ENCODE results near the gene TTC7B. TPM values are rescaled to one million over a fixed set of nuclear protein-coding genes. Genes with fewer than 3 reads are reported as not detected.

TTC7B gene
- polyA plus RNA-seq, 1 donor from 2014 or later, result 19.9 TPM

DNA sequence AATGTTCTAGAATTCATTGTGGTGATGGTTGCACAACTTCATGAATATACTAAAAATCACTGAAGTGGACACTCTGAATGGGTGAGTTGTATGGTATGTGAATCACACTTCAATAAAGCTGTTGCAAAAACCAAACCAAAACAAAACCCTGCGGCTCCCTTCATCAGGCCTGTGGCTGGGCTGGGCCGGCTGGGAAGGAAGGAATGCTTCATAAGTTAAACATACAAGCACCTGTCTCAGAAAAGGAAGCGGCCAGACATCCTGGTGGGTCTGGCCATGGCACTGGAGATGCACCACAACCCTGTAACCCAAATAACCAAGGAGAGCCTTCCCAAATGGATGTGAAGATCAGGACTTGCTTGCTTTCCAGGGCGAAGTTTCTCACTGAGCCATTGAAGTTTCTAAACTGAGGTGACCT lies 34.9 kb downstream of the TTC7B start:
- no peaks in the 10 kb centered on the region for H3F3A ChIP-seq (ENCODE audit: insufficient read depth, low read length, poor library complexity, severe bottlenecking)
- H3K36me3 ChIP-seq (ENCODE audit: insufficient read depth, low read length), result no peaks in the 10 kb centered on the region
- H3K9me2 ChIP-seq (ENCODE audit: insufficient read depth, low read length), result no peaks in the 10 kb centered on the region
- H3K27ac ChIP-seq (ENCODE audit: low read length), result no peak overlapping the region
- H3K27me3 ChIP-seq (ENCODE audit: insufficient read depth, low read depth, low read length), result no peaks in the 10 kb centered on the region
- no peaks in the 10 kb centered on the region for H3K9me3 ChIP-seq (ENCODE audit: low read length)
- H3K9ac ChIP-seq (ENCODE audit: low read length), result no peak overlapping the region
- H2AFZ ChIP-seq (ENCODE audit: low read depth, low read length), result no peak overlapping the region
- no peak for TF ChIP-seq EP300 (conservative IDR thresholded peaks at IDR 0.05; ENCODE audit: poor library complexity, severe bottlenecking)
- TF ChIP-seq EZH2 (IDR thresholded peaks at IDR 0.05; ENCODE audit: borderline replicate concordance, insufficient read depth, low read length, poor library complexity, severe bottlenecking), result no peak
- no peak for TF ChIP-seq RAD21 (conservative IDR thresholded peaks at IDR 0.05)
- no peak for TF ChIP-seq SMC3 (conservative IDR thresholded peaks at IDR 0.05; ENCODE audit: poor library complexity)
- TF ChIP-seq, protein P1, sequence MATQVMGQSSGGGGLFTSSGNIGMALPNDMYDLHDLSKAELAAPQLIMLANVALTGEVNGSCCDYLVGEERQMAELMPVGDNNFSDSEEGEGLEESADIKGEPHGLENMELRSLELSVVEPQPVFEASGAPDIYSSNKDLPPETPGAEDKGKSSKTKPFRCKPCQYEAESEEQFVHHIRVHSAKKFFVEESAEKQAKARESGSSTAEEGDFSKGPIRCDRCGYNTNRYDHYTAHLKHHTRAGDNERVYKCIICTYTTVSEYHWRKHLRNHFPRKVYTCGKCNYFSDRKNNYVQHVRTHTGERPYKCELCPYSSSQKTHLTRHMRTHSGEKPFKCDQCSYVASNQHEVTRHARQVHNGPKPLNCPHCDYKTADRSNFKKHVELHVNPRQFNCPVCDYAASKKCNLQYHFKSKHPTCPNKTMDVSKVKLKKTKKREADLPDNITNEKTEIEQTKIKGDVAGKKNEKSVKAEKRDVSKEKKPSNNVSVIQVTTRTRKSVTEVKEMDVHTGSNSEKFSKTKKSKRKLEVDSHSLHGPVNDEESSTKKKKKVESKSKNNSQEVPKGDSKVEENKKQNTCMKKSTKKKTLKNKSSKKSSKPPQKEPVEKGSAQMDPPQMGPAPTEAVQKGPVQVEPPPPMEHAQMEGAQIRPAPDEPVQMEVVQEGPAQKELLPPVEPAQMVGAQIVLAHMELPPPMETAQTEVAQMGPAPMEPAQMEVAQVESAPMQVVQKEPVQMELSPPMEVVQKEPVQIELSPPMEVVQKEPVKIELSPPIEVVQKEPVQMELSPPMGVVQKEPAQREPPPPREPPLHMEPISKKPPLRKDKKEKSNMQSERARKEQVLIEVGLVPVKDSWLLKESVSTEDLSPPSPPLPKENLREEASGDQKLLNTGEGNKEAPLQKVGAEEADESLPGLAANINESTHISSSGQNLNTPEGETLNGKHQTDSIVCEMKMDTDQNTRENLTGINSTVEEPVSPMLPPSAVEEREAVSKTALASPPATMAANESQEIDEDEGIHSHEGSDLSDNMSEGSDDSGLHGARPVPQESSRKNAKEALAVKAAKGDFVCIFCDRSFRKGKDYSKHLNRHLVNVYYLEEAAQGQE (IDR thresholded peaks at IDR 0.05; ENCODE audit: borderline replicate concordance), result no peak
- no peak for TF ChIP-seq MXI1 (conservative IDR thresholded peaks at IDR 0.05; ENCODE audit: poor library complexity, severe bottlenecking)
- H4K20me1 ChIP-seq (ENCODE audit: insufficient read depth), result no peaks in the 10 kb centered on the region
- no peak overlapping the region for H3K4me2 ChIP-seq (ENCODE audit: low read length)
- no peak overlapping the region for H3K4me3 ChIP-seq (ENCODE audit: low read length)
- H3K79me2 ChIP-seq (replicated peaks; ENCODE audit: insufficient read depth, low read length), result no peaks in the 10 kb centered on the region

DNA sequence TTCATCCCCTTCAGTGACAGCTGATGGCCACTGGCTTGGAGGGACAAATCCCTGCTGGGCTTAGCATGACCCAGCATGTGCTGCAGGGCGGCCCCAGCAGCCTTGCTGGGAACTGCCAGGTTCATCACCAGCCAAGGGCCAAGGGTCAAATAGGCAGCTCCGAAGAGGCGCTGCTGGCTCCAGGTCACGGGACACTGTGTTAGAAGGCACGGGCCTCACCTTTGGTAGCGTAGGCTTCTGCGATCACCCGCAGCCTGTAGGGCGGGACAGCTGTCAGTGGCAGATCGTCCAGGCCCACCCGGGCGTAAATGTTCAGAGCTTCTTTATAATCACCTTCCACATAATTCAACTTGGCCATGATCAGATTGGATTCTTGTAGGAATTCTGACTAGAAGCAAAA lies 35.7 kb downstream of the TTC7B start:
- no peaks in the 10 kb centered on the region for H3K36me3 ChIP-seq (ENCODE audit: insufficient read depth, low read length)
- no peaks in the 10 kb centered on the region for H3F3A ChIP-seq (ENCODE audit: insufficient read depth, low read length, poor library complexity, severe bottlenecking)
- no peaks in the 10 kb centered on the region for H4K20me1 ChIP-seq (ENCODE audit: insufficient read depth)
- no peaks in the 10 kb centered on the region for H3K9me3 ChIP-seq (ENCODE audit: low read length)
- H3K9ac ChIP-seq (ENCODE audit: low read length), result no peak overlapping the region
- no peak overlapping the region for H2AFZ ChIP-seq (ENCODE audit: low read depth, low read length)
- no peaks in the 10 kb centered on the region for H3K9me2 ChIP-seq (ENCODE audit: insufficient read depth, low read length)
- H3K79me2 ChIP-seq (replicated peaks; ENCODE audit: insufficient read depth, low read length), result no peaks in the 10 kb centered on the region
- H3K4me2 ChIP-seq (ENCODE audit: low read length), result no peak overlapping the region
- H3K4me3 ChIP-seq (ENCODE audit: low read length), result no peak overlapping the region
- no peaks in the 10 kb centered on the region for H3K27me3 ChIP-seq (ENCODE audit: insufficient read depth, low read depth, low read length)
- TF ChIP-seq TAF1 (IDR thresholded peaks at IDR 0.05; ENCODE audit: low read depth) (no peak), SMC3 (conservative IDR thresholded peaks at IDR 0.05; ENCODE audit: poor library complexity) (no peak), EZH2 (IDR thresholded peaks at IDR 0.05; ENCODE audit: borderline replicate concordance, insufficient read depth, low read length, poor library complexity, severe bottlenecking) (no peak), RAD21 (conservative IDR thresholded peaks at IDR 0.05) (no peak), POLR2AphosphoS5 (IDR thresholded peaks at IDR 0.05) (no peak), MXI1 (conservative IDR thresholded peaks at IDR 0.05; ENCODE audit: poor library complexity, severe bottlenecking) (no peak), EP300 (conservative IDR thresholded peaks at IDR 0.05; ENCODE audit: poor library complexity, severe bottlenecking) (no peak)
- TF ChIP-seq, protein P1 (IDR thresholded peaks at IDR 0.05; ENCODE audit: borderline replicate concordance), result no peak
- TF ChIP-seq, protein P2, sequence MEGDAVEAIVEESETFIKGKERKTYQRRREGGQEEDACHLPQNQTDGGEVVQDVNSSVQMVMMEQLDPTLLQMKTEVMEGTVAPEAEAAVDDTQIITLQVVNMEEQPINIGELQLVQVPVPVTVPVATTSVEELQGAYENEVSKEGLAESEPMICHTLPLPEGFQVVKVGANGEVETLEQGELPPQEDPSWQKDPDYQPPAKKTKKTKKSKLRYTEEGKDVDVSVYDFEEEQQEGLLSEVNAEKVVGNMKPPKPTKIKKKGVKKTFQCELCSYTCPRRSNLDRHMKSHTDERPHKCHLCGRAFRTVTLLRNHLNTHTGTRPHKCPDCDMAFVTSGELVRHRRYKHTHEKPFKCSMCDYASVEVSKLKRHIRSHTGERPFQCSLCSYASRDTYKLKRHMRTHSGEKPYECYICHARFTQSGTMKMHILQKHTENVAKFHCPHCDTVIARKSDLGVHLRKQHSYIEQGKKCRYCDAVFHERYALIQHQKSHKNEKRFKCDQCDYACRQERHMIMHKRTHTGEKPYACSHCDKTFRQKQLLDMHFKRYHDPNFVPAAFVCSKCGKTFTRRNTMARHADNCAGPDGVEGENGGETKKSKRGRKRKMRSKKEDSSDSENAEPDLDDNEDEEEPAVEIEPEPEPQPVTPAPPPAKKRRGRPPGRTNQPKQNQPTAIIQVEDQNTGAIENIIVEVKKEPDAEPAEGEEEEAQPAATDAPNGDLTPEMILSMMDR (IDR thresholded peaks at IDR 0.05; ENCODE audit: poor library complexity, severe bottlenecking), result no peak
- no peak overlapping the region for H3K27ac ChIP-seq (ENCODE audit: low read length)
